ENCODE results near the gene TLE4. TPM values are rescaled to one million over a fixed set of nuclear protein-coding genes. Genes with fewer than 3 reads are reported as not detected.

TLE4 gene
- total and polyA plus RNA-seq, 12 donors, result 11.8 to 70.5 (median 42.9) TPM

- Histone ChIP-seq H3K4me3 (no peak overlapping the region), H3K9me3 (replicated peaks in 1 of 3) (no peaks in the 10 kb centered on the region), H3K27ac (no peak overlapping the region), H3K27me3 (no peaks in the 10 kb centered on the region), H3K36me3 (replicated peaks in 1 of 2) (no peaks in the 10 kb centered on the region), H3K4me1 (replicated peaks in 1 of 2) (no peaks in the 10 kb centered on the region)
- WGBS, 4 donors, result 91 to 93% (median 91%) methylated on average over 7 of the region's 7 CpGs
- TF ChIP-seq, protein P1, sequence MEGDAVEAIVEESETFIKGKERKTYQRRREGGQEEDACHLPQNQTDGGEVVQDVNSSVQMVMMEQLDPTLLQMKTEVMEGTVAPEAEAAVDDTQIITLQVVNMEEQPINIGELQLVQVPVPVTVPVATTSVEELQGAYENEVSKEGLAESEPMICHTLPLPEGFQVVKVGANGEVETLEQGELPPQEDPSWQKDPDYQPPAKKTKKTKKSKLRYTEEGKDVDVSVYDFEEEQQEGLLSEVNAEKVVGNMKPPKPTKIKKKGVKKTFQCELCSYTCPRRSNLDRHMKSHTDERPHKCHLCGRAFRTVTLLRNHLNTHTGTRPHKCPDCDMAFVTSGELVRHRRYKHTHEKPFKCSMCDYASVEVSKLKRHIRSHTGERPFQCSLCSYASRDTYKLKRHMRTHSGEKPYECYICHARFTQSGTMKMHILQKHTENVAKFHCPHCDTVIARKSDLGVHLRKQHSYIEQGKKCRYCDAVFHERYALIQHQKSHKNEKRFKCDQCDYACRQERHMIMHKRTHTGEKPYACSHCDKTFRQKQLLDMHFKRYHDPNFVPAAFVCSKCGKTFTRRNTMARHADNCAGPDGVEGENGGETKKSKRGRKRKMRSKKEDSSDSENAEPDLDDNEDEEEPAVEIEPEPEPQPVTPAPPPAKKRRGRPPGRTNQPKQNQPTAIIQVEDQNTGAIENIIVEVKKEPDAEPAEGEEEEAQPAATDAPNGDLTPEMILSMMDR (IDR thresholded peaks at IDR 0.05), result no peak
- TF ChIP-seq POLR2A (IDR thresholded peaks at IDR 0.05), result no peak
- no peak for DNase-seq
- intact Hi-C loops (cut with DNase I), result no loop called here
These were observed 102.5 kb downstream of the TLE4 start for GRCh38 chr9:79674052-79674777.

DNA sequence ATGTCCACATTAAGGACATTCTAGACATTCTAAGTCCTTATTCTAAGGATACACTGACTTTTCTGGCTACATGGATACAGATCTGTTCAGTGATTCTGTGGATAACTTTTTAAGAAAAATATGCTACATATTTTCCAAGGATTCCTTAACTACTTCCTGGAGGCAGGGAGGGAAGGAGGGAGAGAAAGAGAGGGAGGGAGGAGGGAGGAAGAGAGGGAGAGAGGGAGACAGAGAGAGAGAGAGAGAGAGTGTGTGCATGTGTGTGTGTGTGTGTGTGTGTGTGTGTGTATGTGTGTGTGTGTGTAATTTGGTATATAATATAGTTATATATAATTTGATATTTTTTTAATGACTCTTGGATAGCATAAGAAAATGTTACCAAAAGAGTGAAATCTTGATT is 109.8 kb downstream of the TLE4 start:
- H3K4me1 ChIP-seq (replicated peaks in 1 of 2), result peaks cover 6 to 28% of the 10 kb centered on the region in 2 donors
- intact Hi-C loops (cut with DNase I), result loop anchor here in 1 of 2 donors (10.0 kb wide), 1 partner anchor 107 kb away; the partner anchor contains the start of gene TLE4

DNA sequence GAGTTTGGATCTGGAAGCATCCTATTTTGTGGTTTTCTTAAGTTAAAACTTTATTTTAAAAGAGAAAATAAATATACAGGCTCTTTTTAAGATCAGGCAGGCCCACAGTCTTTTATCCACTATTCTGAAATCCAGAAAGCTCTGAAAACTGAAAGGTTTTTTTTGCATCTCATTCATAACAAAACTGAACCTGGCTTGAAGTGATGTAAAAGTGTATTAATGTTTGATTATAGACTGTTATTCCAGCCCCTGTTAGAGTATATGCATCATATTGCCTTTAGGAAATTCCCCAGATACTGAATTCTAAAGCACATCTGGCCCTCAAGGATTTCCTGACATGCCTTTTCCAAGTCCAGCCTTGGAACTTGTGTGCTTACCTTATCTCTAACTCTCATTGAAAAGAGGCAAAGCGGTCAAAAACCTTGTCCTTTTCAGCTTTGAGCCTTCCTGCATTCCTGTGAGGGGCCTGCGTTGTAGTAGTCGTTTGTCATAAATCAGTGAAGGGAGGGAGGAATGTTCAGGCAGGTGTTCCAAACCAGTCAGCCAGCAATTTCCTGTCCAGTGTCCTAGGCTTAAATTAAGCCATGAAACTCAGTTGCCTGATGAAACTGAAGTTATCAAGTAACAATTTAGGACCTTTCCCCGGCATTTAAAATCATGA is 110.4 kb downstream of the TLE4 start:
- no peaks in the 10 kb centered on the region for H3K27me3 ChIP-seq
- H3K4me1 ChIP-seq (replicated peaks in 1 of 2), result peaks cover 6 to 28% of the 10 kb centered on the region in 2 donors
- DNase-seq, result peak in 6 of 7 donors; percentile 16 to 60 (median 38)
- H3K36me3 ChIP-seq (replicated peaks in 1 of 2), result no peaks in the 10 kb centered on the region
- intact Hi-C loops (cut with DNase I), result loop anchor here in 1 of 2 donors (10.0 kb wide), 1 partner anchor 107 kb away; the partner anchor contains the start of gene TLE4
- H3K27ac ChIP-seq, result peak overlapping the region in 4 of 5 donors; percentile 7 to 76 (median 26)
- TF ChIP-seq POLR2A (IDR thresholded peaks at IDR 0.05), result no peak
- TF ChIP-seq, protein P1 (IDR thresholded peaks at IDR 0.05), result no peak
- H3K9me3 ChIP-seq (replicated peaks in 1 of 3), result no peaks in the 10 kb centered on the region
- no peak overlapping the region for H3K4me3 ChIP-seq
- 26 to 36% (median 34%) methylated on average over 4 of the region's 4 CpGs for WGBS, 4 donors

More for the DNA sequence above, 109.8 kb downstream of the TLE4 start:
- no peaks in the 10 kb centered on the region for H3K9me3 ChIP-seq (replicated peaks in 1 of 3)
- H3K36me3 ChIP-seq (replicated peaks in 1 of 2), result no peaks in the 10 kb centered on the region
- no peak overlapping the region for H3K4me3 ChIP-seq
- TF ChIP-seq POLR2A (IDR thresholded peaks at IDR 0.05), result no peak
- TF ChIP-seq, protein P1 (IDR thresholded peaks at IDR 0.05), result no peak
- H3K27ac ChIP-seq, result peak overlapping the region in 1 of 5 donors; percentile 7
- no peaks in the 10 kb centered on the region for H3K27me3 ChIP-seq
- no peak for DNase-seq

DNA sequence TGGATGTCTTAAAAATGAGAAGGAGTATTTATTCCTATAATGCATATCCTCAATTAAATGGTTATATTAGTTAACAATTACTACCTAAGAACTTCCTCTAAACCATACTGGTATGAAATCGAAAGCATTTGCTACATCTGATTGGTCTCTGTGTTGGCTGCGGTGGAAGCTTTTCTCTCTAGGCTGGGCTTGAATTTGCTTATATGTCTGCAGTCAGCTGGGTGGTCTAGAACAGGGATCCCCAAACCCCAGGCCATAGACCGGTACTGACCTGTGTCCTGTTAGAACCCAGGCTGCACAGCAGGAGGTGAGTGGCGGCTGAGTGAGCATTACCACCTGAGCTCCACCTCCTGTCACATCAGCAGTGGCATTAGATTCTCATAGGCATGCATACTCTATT is 112.3 kb downstream of the TLE4 start:
- no peaks in the 10 kb centered on the region for H3K9me3 ChIP-seq (replicated peaks in 1 of 3)
- H3K27ac ChIP-seq, result no peak overlapping the region
- H3K4me1 ChIP-seq (replicated peaks in 1 of 2), result peaks cover 6 to 28% of the 10 kb centered on the region in 2 donors
- intact Hi-C loops (cut with DNase I), result loop anchor here in 1 of 2 donors (10.0 kb wide), 1 partner anchor 109 kb away; the partner anchor contains the start of gene TLE4
- WGBS, 4 donors, result 97 to 100% (median 100%) methylated on average over 4 of the region's 4 CpGs
- H3K4me3 ChIP-seq, result no peak overlapping the region
- no peak for TF ChIP-seq POLR2A (IDR thresholded peaks at IDR 0.05)
- TF ChIP-seq, protein P1 (IDR thresholded peaks at IDR 0.05), result no peak
- DNase-seq, result no peak
- H3K27me3 ChIP-seq, result no peaks in the 10 kb centered on the region
- no peaks in the 10 kb centered on the region for H3K36me3 ChIP-seq (replicated peaks in 1 of 2)
